Activated T-cell treated with anti-CD3 and anti-CD28 coated beads for 48 hours (primary cell): ENCODE measurements around the gene CHML.

Source experiments
- DNase-seq: peaks from one replicate; pipeline ENCODE4 v3.0.0-alpha.2; 2020; ENCODE audit warnings: low read depth

CHML gene

DNA sequence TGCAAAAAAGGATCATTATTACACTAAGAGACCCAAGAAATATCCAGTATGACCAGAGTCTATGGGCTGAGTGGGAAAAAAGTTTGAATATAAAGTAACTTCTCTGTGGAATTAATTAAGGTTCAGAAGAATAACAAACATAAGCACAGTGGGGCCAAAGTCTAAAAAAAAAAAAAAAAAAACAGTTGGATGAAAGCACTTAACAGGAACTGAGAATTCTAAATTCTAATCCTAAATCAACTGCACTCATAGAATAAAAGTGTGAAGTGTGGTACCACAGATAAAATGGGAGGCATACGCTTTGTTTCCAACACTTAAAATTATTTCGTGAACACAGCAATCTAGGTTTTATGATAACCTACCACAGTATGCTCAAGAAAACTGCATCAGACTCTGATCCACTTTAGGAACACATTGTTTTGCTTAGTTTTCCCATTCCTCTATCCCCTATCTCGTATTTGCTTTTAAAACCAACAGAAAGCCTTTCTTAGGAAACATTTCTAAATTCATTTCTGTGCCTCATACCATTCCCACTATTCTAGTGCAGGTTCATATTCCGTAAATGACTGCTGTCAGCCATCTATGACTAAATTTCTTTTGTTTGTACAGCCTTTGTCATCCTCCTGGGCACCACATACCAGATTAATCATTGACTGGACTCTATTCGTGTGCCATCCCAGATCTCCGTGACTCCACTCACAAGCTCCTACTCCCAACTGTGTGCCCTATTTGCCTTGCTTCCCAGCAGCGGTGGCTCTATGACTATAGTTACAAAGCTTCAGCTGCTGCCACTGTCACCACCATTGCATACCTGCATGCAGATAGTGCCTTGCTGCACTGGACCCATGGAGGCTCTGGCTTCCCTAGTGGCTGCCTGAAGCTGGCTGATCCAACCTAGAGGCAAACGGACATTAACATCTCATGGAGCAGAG lies 24.9 kb downstream of the CHML start:
- no peak for DNase-seq

GRCh38 chr1:241614572-241614971 lies 25.6 kb downstream of the CHML start:
- DNase-seq: no peak

DNA sequence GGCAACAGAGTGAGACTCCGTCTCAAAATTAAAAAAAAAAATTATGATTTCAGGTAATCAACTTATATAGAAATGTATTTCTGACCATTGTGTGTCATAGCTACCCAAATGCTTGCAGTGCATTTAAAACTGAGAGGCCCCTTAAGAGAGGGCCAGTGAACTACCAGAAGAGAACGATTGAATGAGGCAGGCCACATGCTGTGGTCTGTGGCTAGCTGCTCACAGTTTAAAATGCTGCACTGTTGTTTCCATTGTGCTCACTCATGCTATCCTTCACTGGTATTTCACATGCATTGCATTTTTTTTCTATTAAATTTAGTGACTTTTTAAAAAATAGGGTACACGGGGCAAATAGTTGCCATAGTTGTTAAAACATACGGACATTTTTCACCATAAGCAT lies 26.0 kb downstream of the CHML start:
- no peak for DNase-seq

- no peak for DNase-seq
Observed at GRCh38 chr1:241612533-241613477, 27.4 kb downstream of the CHML start.

- no peak for DNase-seq
Observed at GRCh38 chr1:241611736-241612135, 28.4 kb downstream of the CHML start.

DNA sequence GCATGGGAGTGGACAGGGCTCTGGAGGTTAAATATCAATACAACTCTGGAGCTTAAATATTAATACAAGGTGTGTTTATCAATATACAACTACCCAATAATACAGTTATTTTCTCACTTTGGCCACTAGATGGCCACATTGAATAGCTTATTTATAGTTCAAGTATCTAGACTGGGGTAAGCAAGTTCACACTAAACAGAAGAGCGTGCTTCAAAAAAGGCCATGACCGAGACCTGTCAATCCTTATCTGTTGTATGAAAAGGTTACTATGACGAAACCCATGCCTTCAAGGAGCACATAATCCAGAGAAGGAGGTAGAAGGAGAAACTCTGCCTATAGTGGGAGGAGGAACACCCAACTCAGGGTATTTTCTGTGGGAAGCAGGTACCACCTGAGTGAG lies 29.1 kb downstream of the CHML start:
- DNase-seq: no peak

DNA sequence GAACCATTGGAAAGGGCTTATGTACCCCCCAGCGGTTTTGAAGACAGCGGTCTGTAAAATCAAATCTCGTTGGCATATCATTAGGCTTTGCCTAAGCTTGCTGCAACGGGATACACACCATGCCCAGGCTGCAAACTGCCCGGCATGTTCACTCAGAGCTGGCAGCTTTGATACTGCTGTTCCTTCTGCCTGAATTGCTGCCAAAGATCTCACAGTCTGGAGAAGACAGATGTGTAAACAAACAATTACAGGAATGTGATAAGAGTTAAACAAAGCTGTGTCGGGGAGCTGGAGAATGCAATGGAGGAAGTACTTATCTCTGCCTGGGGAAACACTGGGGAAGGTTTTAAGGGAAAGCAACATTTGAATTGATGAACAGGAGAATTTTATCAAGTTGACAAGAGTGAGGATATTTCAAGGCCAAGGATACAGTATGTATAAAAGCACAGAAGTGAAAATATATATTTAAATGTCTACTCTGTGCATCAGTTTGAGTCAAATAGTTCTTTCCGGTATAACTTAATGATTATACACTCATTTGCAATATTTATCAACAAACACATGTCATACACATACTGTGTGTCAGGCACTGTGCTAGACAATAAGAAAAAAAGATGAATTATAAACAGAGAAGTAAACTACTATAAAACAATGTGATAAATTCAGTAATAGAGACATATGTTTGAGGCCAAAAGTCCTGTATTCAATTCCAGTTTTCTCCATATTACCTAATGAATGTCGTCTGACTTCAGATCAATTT lies 29.9 kb downstream of the CHML start:
- DNase-seq: no peak

GRCh38 chr1:241608379-241609033 lies 31.7 kb downstream of the CHML start:
- no peak for DNase-seq

DNA sequence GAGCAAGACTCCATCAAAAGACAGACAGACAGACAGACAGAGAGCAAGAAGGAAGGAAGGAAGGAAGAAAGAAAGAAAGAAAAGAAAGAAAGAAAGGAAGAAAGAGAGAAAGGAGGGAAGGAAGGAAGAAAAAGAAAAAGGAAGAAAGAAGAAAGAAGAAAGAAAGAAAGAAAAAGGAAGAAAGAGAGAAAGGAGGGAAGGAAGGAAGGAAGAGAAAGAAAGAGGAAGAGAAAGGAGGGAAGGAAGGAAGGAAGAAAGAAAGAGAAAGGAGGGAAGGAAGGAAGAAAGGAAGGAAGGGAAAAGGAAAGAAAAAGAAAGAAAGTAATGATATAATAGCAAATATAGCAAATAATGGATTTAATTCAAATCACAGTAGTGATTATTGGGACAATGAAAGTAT lies 32.7 kb downstream of the CHML start:
- no peak for DNase-seq

- DNase-seq: no peak
Observed at GRCh38 chr1:241606544-241606943, 33.6 kb downstream of the CHML start.

DNA sequence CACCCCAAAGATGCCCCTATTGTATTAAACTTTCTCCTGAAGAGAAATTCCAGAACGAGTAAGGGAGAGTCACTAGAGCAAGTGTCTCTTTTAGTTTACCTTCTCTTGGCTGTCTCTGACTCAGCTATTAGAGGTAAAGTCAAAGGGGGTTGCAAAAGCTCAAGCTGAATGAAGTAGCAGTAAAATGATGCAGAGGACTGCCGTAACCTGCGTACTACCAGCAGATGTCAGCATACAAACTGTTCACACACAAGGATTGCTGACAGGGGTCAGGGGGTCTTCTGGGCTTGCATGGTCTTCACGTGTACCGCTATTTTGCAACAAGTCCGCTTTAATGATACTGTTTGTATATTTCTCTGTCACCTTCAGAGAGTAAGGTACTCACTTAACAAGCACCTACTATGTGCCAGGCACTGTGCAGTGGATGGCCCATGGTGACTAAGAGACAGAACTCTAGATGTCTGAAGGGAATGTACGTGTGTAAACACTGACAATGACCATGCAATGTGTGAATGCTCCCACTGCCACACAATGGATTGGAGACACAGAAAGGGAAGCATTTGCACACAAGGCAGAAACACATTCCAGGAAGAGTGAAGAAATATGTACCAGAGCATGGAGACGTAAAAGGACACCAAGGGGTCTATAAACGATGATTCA lies 34.9 kb downstream of the CHML start:
- DNase-seq: no peak

- no peak for DNase-seq
Observed at GRCh38 chr1:241603731-241604245, 36.4 kb downstream of the CHML start.

DNA sequence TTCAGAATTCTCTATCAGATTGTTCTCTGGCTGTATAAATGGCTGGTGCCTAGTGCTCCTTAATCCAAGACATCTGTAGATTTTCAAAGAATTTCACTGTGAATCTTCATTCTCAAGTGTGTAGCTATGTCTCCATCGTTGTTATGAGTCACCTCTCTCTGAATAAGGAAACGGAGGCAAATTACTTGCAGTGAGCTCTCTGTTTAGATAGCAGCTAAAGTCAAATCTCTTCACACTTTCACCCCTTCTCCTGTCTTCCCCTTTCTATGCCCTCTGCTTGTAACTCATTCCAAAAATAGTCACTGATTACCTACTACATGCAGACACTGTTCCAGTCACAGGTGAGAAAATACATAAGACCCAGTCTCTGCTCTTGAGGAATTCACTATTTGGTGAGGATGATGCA lies 39.7 kb downstream of the CHML start:
- no peak for DNase-seq

GRCh38 chr1:241598249-241598648 lies 41.9 kb downstream of the CHML start:
- DNase-seq: no peak

DNA sequence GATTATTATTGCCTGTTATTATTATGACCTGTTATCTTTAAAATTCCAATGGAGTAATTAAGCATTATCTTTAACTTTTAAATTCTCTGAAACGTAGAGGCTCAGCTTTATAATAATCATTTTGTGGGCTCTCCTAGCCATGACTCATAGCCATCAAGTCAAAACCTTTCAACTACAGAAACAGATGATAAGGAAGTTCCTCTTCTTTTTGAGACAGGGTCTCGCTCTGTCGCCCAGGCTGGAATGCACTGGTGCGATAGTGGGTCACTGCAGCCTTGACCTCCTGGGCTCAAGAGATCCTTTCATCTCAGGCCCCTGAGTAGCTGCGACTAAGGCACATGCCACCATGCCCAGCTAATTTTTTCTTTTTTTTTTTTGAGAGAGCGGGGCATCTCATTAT lies 43.5 kb downstream of the CHML start:
- no peak for DNase-seq

DNA sequence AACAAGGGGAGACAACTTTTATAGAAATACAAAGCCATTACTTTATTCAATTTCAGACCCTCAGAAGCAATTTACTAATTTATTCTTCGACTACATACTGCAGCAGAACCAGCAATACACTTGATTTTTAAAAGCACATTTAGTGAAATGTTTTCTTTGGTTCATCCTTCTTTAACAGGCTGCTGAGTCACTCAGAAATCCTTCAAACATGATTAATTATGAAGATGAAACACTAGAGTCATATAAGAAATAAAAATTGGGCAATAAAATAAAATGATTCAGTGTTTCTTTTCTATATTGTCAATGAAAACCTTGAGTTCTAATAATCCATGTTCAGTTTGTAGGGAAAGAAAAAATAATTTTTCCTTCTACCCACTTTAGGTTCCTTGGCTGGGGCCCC lies 47.0 kb downstream of the CHML start:
- no peak for DNase-seq

DNA sequence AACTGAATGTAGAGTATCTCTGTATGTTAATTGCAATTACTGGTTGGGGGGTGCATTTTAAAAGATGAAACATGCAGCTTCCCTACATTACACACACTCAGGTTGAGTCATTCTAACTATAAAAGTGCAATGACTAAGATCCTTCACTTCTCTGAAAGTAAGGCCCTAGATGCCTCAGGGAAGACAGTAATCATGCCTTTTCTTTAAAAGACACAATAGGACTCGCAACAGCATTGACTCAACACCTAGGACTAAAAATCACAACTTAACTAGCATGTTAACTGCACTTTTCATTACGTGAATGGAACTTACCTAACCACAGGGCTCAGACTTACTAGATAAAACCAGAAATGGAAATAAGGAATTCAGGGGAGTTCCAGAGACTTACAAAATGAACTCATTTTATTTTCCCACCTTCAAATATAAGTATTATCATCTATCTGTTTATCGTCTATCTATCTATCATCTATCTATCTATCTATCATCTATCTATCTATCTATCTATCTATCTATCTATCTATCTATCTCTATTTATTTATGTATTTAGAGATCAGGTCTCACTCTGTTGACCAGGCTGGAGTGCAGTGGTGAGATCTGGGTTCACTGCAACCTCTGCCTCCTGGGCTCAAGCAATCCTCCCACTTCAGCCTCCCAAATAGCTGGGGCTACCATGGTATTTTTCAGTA lies 47.8 kb downstream of the CHML start:
- DNase-seq: no peak

- DNase-seq: no peak
Observed at GRCh38 chr1:241591736-241592135, 48.4 kb downstream of the CHML start.

GRCh38 chr1:241591317-241591716 lies 48.9 kb downstream of the CHML start:
- no peak for DNase-seq

GRCh38 chr1:241590719-241591118 lies 49.5 kb downstream of the CHML start:
- no peak for DNase-seq
